H9 (cell line): ENCODE results near the gene GFM1. TPM values are rescaled to one million over a fixed set of nuclear protein-coding genes. Genes with fewer than 3 reads are reported as not detected.

ENCODE experiments used
- DNase-seq: peaks from one replicate; pipeline ENCODE4 v3.0.0-alpha.2; 2017
- H2AFZ ChIP-seq: one replicate; pipeline ENCODE4 v1.6.1; 2013; ENCODE audit warnings: mild to moderate bottlenecking, low read length, control low read depth, moderate library complexity
- H2AK5ac ChIP-seq: 2 replicates; pipeline ENCODE4 v1.6.1; 2013; ENCODE audit warnings: low read length, control low read depth, mixed read lengths; ENCODE audit not compliant: insufficient read length
- H2BK120ac ChIP-seq: one replicate; pipeline ENCODE4 v1.6.1; 2013; ENCODE audit warnings: low read depth, mild to moderate bottlenecking, low read length, control low read depth, inconsistent platforms; ENCODE audit not compliant: poor library complexity, severe bottlenecking
- H2BK12ac ChIP-seq: 2 replicates; pipeline ENCODE4 v1.6.1; 2013; ENCODE audit warnings: low read length, control low read depth, mixed read lengths, low read depth; ENCODE audit not compliant: insufficient read length
- H2BK15ac ChIP-seq: 2 replicates; pipeline ENCODE4 v1.6.1; 2013; ENCODE audit warnings: low read depth, low read length, control low read depth
- H2BK20ac ChIP-seq: one replicate; pipeline ENCODE4 v1.6.1; 2013; ENCODE audit warnings: low read depth, mild to moderate bottlenecking, low read length, control low read depth, inconsistent platforms; ENCODE audit not compliant: poor library complexity, severe bottlenecking
- H2BK5ac ChIP-seq: 2 replicates; pipeline ENCODE4 v1.6.1; 2013; ENCODE audit warnings: low read length, control low read depth, mixed read lengths; ENCODE audit not compliant: insufficient read length
- H3K14ac ChIP-seq: 2 replicates; pipeline ENCODE4 v1.6.1; 2013; ENCODE audit warnings: low read length, control low read depth; ENCODE audit not compliant: insufficient read depth
- H3K18ac ChIP-seq: 2 replicates; pipeline ENCODE4 v1.6.1; 2013; ENCODE audit warnings: low read depth, mild to moderate bottlenecking, mixed read lengths, low read length, control low read depth; ENCODE audit not compliant: insufficient read length
- H3K23ac ChIP-seq: 2 replicates; pipeline ENCODE4 v1.6.1; 2013; ENCODE audit warnings: low read length, control low read depth, mixed read lengths, low read depth; ENCODE audit not compliant: insufficient read length
- H3K23me2 ChIP-seq: 2 replicates; pipeline ENCODE4 v1.6.1; 2013; ENCODE audit warnings: low read depth, mild to moderate bottlenecking, mixed read lengths, low read length, control low read depth; ENCODE audit not compliant: insufficient read length, poor library complexity, severe bottlenecking
- H3K27ac ChIP-seq: 2 replicates; pipeline ENCODE4 v1.5.1; 2013; ENCODE audit warnings: low read length, control low read depth, mixed read lengths, low read depth; ENCODE audit not compliant: insufficient read length
- H3K27me3 ChIP-seq: 2 replicates; pipeline ENCODE4 v1.6.1; 2013; ENCODE audit warnings: low read length, control low read depth, inconsistent platforms; ENCODE audit not compliant: insufficient read depth
- H3K4ac ChIP-seq: 2 replicates; pipeline ENCODE4 v1.6.1; 2013; ENCODE audit warnings: low read depth, mild to moderate bottlenecking, control low read depth, inconsistent platforms, low read length, moderate library complexity
- H3K4me1 ChIP-seq: 2 replicates; pipeline ENCODE4 v1.6.1; 2013; ENCODE audit warnings: low read length, control low read depth, inconsistent platforms; ENCODE audit not compliant: insufficient read depth
- H3K4me2 ChIP-seq: 2 replicates; pipeline ENCODE4 v1.6.1; 2013; ENCODE audit warnings: low read length, control low read depth, mixed read lengths; ENCODE audit not compliant: insufficient read length, insufficient read depth
- H3K56ac ChIP-seq: 2 replicates; pipeline ENCODE4 v1.6.1; 2013; ENCODE audit warnings: low read depth, mild to moderate bottlenecking, mixed read lengths, low read length, control low read depth; ENCODE audit not compliant: insufficient read length
- H3K79me1 ChIP-seq: 2 replicates; pipeline ENCODE4 v1.6.1; 2013; ENCODE audit warnings: low read depth, mild to moderate bottlenecking, moderate library complexity, low read length, control low read depth, inconsistent platforms; ENCODE audit not compliant: insufficient read depth, poor library complexity, severe bottlenecking
- H3K79me2 ChIP-seq: 2 replicates; pipeline ENCODE4 v1.6.1; 2013; ENCODE audit warnings: low read length, control low read depth, inconsistent platforms; ENCODE audit not compliant: insufficient read depth
- H3K9ac ChIP-seq: 2 replicates; pipeline ENCODE4 v1.6.1; 2013; ENCODE audit warnings: low read length, control low read depth, mixed read lengths; ENCODE audit not compliant: insufficient read length; ENCODE audit errors: extremely low read depth
- H3K9me3 ChIP-seq: one replicate; pipeline ENCODE4 v1.6.1; 2013; ENCODE audit warnings: low read depth, low read length, inconsistent platforms; ENCODE audit not compliant: control insufficient read depth
- H3T11ph ChIP-seq: one replicate; pipeline ENCODE4 v1.6.1; 2013; ENCODE audit warnings: mild to moderate bottlenecking, low read length, control low read depth, inconsistent platforms
- H4K20me1 ChIP-seq: one replicate; pipeline ENCODE4 v1.6.1; 2013; ENCODE audit not compliant: control insufficient read depth, insufficient read length, insufficient read depth
- H4K5ac ChIP-seq: 2 replicates; pipeline ENCODE4 v1.6.1; 2013; ENCODE audit warnings: low read depth, mild to moderate bottlenecking, mixed read lengths, low read length, control low read depth; ENCODE audit not compliant: insufficient read length
- H4K8ac ChIP-seq: replicated peaks from 2 replicates; pipeline ENCODE4 v1.6.1; 2013; ENCODE audit warnings: low read length, control low read depth, mixed read lengths, low read depth; ENCODE audit not compliant: insufficient read length
- H4K91ac ChIP-seq: 2 replicates; pipeline ENCODE4 v1.6.1; 2013; ENCODE audit warnings: low read depth, mild to moderate bottlenecking, moderate library complexity, mixed read lengths, low read length, control low read depth; ENCODE audit not compliant: insufficient read length
- H3K27ac Mint-ChIP-seq, 3 experiments: 2 replicates in 2 of 3; 3 replicates in 1 of 3; pipeline ENCODE4 v1.8.0; 2020 to 2021; ENCODE audit warnings: mixed read lengths in 3 of 3, mild to moderate bottlenecking in 1 of 3, moderate library complexity in 1 of 3
- H3K27me3 Mint-ChIP-seq: 2 replicates; pipeline ENCODE4 v1.8.0; 2021; ENCODE audit warnings: low read depth, mild to moderate bottlenecking, moderate library complexity, mixed read lengths
- H3K36me3 Mint-ChIP-seq, 3 experiments: 2 replicates in 2 of 3; 3 replicates in 1 of 3; pipeline ENCODE4 v1.8.0; 2020 to 2021; ENCODE audit warnings: low read depth in 3 of 3, mixed read lengths in 3 of 3; ENCODE audit not compliant: insufficient read depth in 1 of 3
- H3K4me1 Mint-ChIP-seq, 2 experiments: 2 replicates each; pipeline ENCODE4 v1.8.0; 2020; ENCODE audit warnings: mixed read lengths in 2 of 2
- H3K4me3 Mint-ChIP-seq, 2 experiments: 2 replicates in 1 of 2; 3 replicates in 1 of 2; pipeline ENCODE4 v1.8.0; 2020 to 2021; ENCODE audit warnings: mild to moderate bottlenecking in 2 of 2, mixed read lengths in 2 of 2, moderate library complexity in 1 of 2
- H3K9me3 Mint-ChIP-seq, 2 experiments: 2 replicates in 1 of 2; 3 replicates in 1 of 2; pipeline ENCODE4 v1.8.0; 2020; ENCODE audit warnings: mild to moderate bottlenecking in 2 of 2, mixed read lengths in 2 of 2, moderate library complexity in 1 of 2
- CTCF ChIP-seq: fragments of 200-600 bp; sonication (generic); conservative IDR thresholded peaks from 3 replicates; pipeline ENCODE4 v1.8.0; 2021; ENCODE audit warnings: antibody characterized with exemption, mild to moderate bottlenecking
- total RNA-seq: library from RNA; stranded (reverse); gene quantifications from 2 replicates; pipeline ENCODE4 v1.2.1, GENCODE V29; 2021

Gene GFM1
- total RNA-seq, 1 experiment from 2014 or later, result 47.1 TPM

GRCh38 chr3:158700559-158700958 lies 56.2 kb downstream of the GFM1 start:
- no peaks in the 10 kb centered on the region for H3K4me1 ChIP-seq
- no peak overlapping the region for H3K14ac ChIP-seq
- no peak overlapping the region for H4K8ac ChIP-seq
- H3K23ac ChIP-seq, result no peak overlapping the region
- no peak overlapping the region for H3T11ph ChIP-seq
- no peak overlapping the region for H4K5ac ChIP-seq
- H2AK5ac ChIP-seq, result no peak overlapping the region
- no peaks in the 10 kb centered on the region for H4K20me1 ChIP-seq
- Mint-ChIP-seq H3K27ac (no peak overlapping the region), H3K36me3 (0 out of 7 replicates have a peak, but pooled peaks cover 0 to 2% (median 0%) of the 10 kb centered on the region in 3 experiments), H3K4me3 (no peak overlapping the region), H3K9me3 (no peaks in the 10 kb centered on the region), H3K4me1 (no peaks in the 10 kb centered on the region), H3K27me3 (no peaks in the 10 kb centered on the region)
- no peak overlapping the region for H3K4ac ChIP-seq
- H2AFZ ChIP-seq, result no peak overlapping the region
- H3K27me3 ChIP-seq, result no peaks in the 10 kb centered on the region
- H3K4me2 ChIP-seq, result no peak overlapping the region
- H2BK12ac ChIP-seq, result no peak overlapping the region
- H3K23me2 ChIP-seq, result no peaks in the 10 kb centered on the region
- H3K79me1 ChIP-seq, result no peaks in the 10 kb centered on the region
- no peak for DNase-seq
- H3K18ac ChIP-seq, result no peak overlapping the region
- TF ChIP-seq CTCF, result no peak
- no peak overlapping the region for H4K91ac ChIP-seq
- no peak overlapping the region for H3K56ac ChIP-seq
- no peak overlapping the region for H3K27ac ChIP-seq
- no peaks in the 10 kb centered on the region for H3K9me3 ChIP-seq
- no peak overlapping the region for H2BK15ac ChIP-seq
- no peak overlapping the region for H2BK20ac ChIP-seq
- H2BK5ac ChIP-seq, result no peak overlapping the region
- no peaks in the 10 kb centered on the region for H3K79me2 ChIP-seq
- no peak overlapping the region for H2BK120ac ChIP-seq
- H3K9ac ChIP-seq, result no peak overlapping the region
